B cell (primary cell): Measurements from ENCODE around the gene CTPS1. TPM values are rescaled to one million over a fixed set of nuclear protein-coding genes. Genes with fewer than 3 reads are reported as not detected.

ENCODE experiments used
- ATAC-seq: fragments of 200-7000 bp; cut with Tn5 transposase; one replicate; pipeline ENCODE4 v1.10.0; 2021; ENCODE audit warnings: low read depth, mild to moderate bottlenecking, moderate number of reproducible peaks, moderate library complexity
- CTCF ChIA-PET: fragments of 350-600 bp; sonication (Branson Sonifier 250); formaldehyde crosslinking; loops from one replicate; lab custom pipeline; 2021; ENCODE audit warnings: antibody characterized with exemption, inconsistent platforms; lab: Charles Lee
- POLR2A ChIA-PET: fragments of 350-600 bp; sonication (Branson Sonifier 250); formaldehyde crosslinking; loops from one replicate; lab custom pipeline; 2021; ENCODE audit warnings: antibody characterized with exemption; lab: Charles Lee
- DNase-seq: peaks from one replicate; pipeline ENCODE4 v3.0.0; 2013
- H2AFZ ChIP-seq: 2 replicates; pipeline ENCODE4 v1.6.1; 2012; ENCODE audit warnings: mild to moderate bottlenecking, low read depth, low read length; ENCODE audit not compliant: insufficient read depth, poor library complexity, severe bottlenecking
- H3K27ac ChIP-seq, 2 donors: 1 replicate in 1 of 2; 2 replicates in 1 of 2; pipeline ENCODE4 v1.5.1; 2012 to 2013; ENCODE audit warnings: low read length in 2 of 2, mild to moderate bottlenecking in 2 of 2, moderate library complexity in 1 of 2
- H3K27me3 ChIP-seq, 4 experiments: fragments of 200-600 bp in 1 of 4; sonication (generic) in 1 of 4; replicated peaks in 1 of 4; 1 replicate in 2 of 4; 2 replicates in 2 of 4; pipeline versions ENCODE4 v1.6.1 to v1.7.0; 2013 to 2016; ENCODE audit warnings: low read length in 3 of 4, mild to moderate bottlenecking in 2 of 4, mixed read lengths in 1 of 4, moderate library complexity in 1 of 4; ENCODE audit not compliant: insufficient read depth in 4 of 4, control insufficient read depth in 3 of 4; ENCODE audit errors: control extremely low read depth in 1 of 4
- H3K36me3 ChIP-seq, 2 experiments: replicated peaks in 1 of 2; 1 replicate in 1 of 2; 2 replicates in 1 of 2; pipeline versions ENCODE4 v1.6.1 to v1.7.1; 2013; ENCODE audit warnings: low read length in 1 of 2; ENCODE audit not compliant: insufficient read depth in 2 of 2, control insufficient read depth in 1 of 2; ENCODE audit errors: control extremely low read depth in 1 of 2, extremely low read depth in 1 of 2
- H3K4me1 ChIP-seq, 2 donors: fragments of 200-600 bp in 1 of 2; sonication (generic) in 1 of 2; 1 replicate in 1 of 2; 2 replicates in 1 of 2; pipeline versions ENCODE4 v1.5.1 to v1.6.1; 2013 to 2017; ENCODE audit warnings: low read length in 2 of 2; ENCODE audit not compliant: control insufficient read depth in 2 of 2, insufficient read depth in 2 of 2
- H3K4me2 ChIP-seq: replicated peaks from 2 replicates; pipeline ENCODE3; 2012; ENCODE audit warnings: mild to moderate bottlenecking, low read depth, low read length; ENCODE audit not compliant: poor library complexity, severe bottlenecking
- H3K4me3 ChIP-seq, 5 experiments: fragments of 200-600 bp in 1 of 5; sonication (generic) in 1 of 5; 1 replicate in 3 of 5; 2 replicates in 2 of 5; pipeline versions ENCODE4 v1.5.1 to v1.7.0; 2011 to 2016; ENCODE audit warnings: low read length in 4 of 5, mild to moderate bottlenecking in 4 of 5, low read depth in 2 of 5, control low read depth in 1 of 5, moderate library complexity in 1 of 5; ENCODE audit not compliant: insufficient read depth in 1 of 5; ENCODE audit errors: control extremely low read depth in 1 of 5, extremely low read depth in 1 of 5
- H3K79me2 ChIP-seq: fragments of 200-600 bp; sonication (generic); one replicate; pipeline ENCODE4 v1.6.0; 2016; ENCODE audit warnings: low read length; ENCODE audit not compliant: control insufficient read depth, insufficient read depth
- H3K9ac ChIP-seq: fragments of 200-600 bp; sonication (generic); 2 replicates; pipeline ENCODE4 v1.6.1; 2017; ENCODE audit warnings: mild to moderate bottlenecking, low read length, moderate library complexity
- H3K9me3 ChIP-seq, 3 donors: one replicate each; pipeline versions ENCODE4 v1.6.1 to v1.7.1; 2013; ENCODE audit warnings: low read length in 2 of 3; ENCODE audit not compliant: control insufficient read depth in 2 of 3, insufficient read depth in 1 of 3; ENCODE audit errors: control extremely low read depth in 1 of 3
- H4K20me1 ChIP-seq: 2 replicates; pipeline ENCODE4 v1.6.0; 2012; ENCODE audit warnings: mild to moderate bottlenecking, low read length; ENCODE audit not compliant: insufficient read depth, control insufficient read depth, poor library complexity, severe bottlenecking
- H3K27ac Mint-ChIP-seq: one replicate; pipeline ENCODE4 v1.8.0; 2021; ENCODE audit warnings: mixed read lengths
- H3K27me3 Mint-ChIP-seq: one replicate; pipeline ENCODE4 v1.8.0; 2021; ENCODE audit warnings: mixed read lengths
- H3K4me1 Mint-ChIP-seq: one replicate; pipeline ENCODE4 v1.8.0; 2021; ENCODE audit warnings: mixed read lengths
- H3K4me3 Mint-ChIP-seq: one replicate; pipeline ENCODE4 v1.8.0; 2021; ENCODE audit warnings: mixed read lengths
- H3K9me3 Mint-ChIP-seq: one replicate; pipeline ENCODE4 v1.8.0; 2022; ENCODE audit warnings: mixed read lengths; ENCODE audit not compliant: insufficient read depth
- CTCF ChIP-seq: fragments of 200-600 bp; IDR thresholded peaks from one replicate; pipeline ENCODE4 v1.8.0; 2022; ENCODE audit warnings: antibody characterized with exemption, mild to moderate bottlenecking
- EZH2 ChIP-seq: IDR thresholded peaks from 2 replicates; pipeline ENCODE4 v1.6.1; 2012; ENCODE audit warnings: borderline replicate concordance, low read depth, mild to moderate bottlenecking, moderate library complexity, low read length; ENCODE audit not compliant: insufficient read depth, poor library complexity, severe bottlenecking
- WGBS: methylation state at CpG from one replicate; pipeline ENCODE4 v1.1.5; 2013; ENCODE audit warnings: missing lambda C conversion rate; ENCODE audit not compliant: insufficient coverage; 5-methylcytosine and 5-hydroxymethylcytosine counted together
- intact Hi-C: fragments of 100-400 bp; cut with micrococcal nuclease; formaldehyde crosslinking; loops from one replicate; pipeline ENCODE4 v1.10.0; 2022
- polyA plus RNA-seq: library from polyadenylated mRNA; depleted of rRNA; stranded (reverse); fragments of >200 nt; gene quantifications from 2 replicates; pipeline ENCODE4 v1.2.3, GENCODE V29; 2012
- total RNA-seq, 2 donors: library from RNA; stranded (reverse); fragments of 120-200 nt in 1 of 2; gene quantifications; 1 replicate in 1 of 2; 2 replicates in 1 of 2; pipeline versions ENCODE4 v1.2.3 to v1.2.4, GENCODE V29; 2013 to 2022

CTPS1 gene
- total and polyA plus RNA-seq, 2 donors (not counting 1 experiment from before 2014, with no cell fraction given): 9.2 to 17.9 TPM

GRCh38 chr1:41021526-41022308 is 42.2 kb downstream of the CTPS1 start, which contains the start of gene SLFNL1:
Gene SLFNL1 (minus strand): TSS chr1:41021725. CDS start chr1:41020660, 1,065 bp downstream.
- TF ChIP-seq EZH2 (no peak), CTCF (no peak)
- Mint-ChIP-seq H3K9me3 (no peaks in the 10 kb centered on the region), H3K27ac (no peak within 1 kb of the TSS), H3K4me3 (no peak within 1 kb of the TSS), H3K27me3 (no peaks in the 10 kb centered on the region), H3K4me1 (peaks cover 27% of the 10 kb centered on the region)
- peaks cover 0 to 11% (median 0%) of the 10 kb centered on the region in 3 donors for H3K9me3 ChIP-seq
- intact Hi-C loops: no loop called here
- no peak within 1 kb of the TSS for H3K4me2 ChIP-seq
- ChIA-PET POLR2A (no interaction called here), CTCF (no interaction called here)
- no peaks in the 10 kb centered on the region for H3K27me3 ChIP-seq
- 79% methylated on average over 12 of the region's 12 CpGs for WGBS
- ATAC-seq: no peak
- no peak within 1 kb of the TSS for H3K27ac ChIP-seq
- H2AFZ ChIP-seq: no peak within 1 kb of the TSS
- no peak within 1 kb of the TSS for H3K9ac ChIP-seq
- H4K20me1 ChIP-seq: no peaks in the 10 kb centered on the region
- no peak within 1 kb of the TSS for H3K4me3 ChIP-seq
- DNase-seq: no peak
- H3K4me1 ChIP-seq: peaks cover 16 to 24% of the 10 kb centered on the region in 2 donors
- H3K79me2 ChIP-seq: no peaks in the 10 kb centered on the region
- peaks cover 0 to 1% of the 10 kb centered on the region in 2 experiments for H3K36me3 ChIP-seq

GRCh38 chr1:41022424-41022823 is 42.9 kb downstream of the CTPS1 start:
- H3K9me3 Mint-ChIP-seq: no peaks in the 10 kb centered on the region
- no peak overlapping the region for H3K27ac Mint-ChIP-seq
- Histone ChIP-seq H3K27me3 (no peaks in the 10 kb centered on the region), H3K4me3 (no peak overlapping the region), H3K36me3 (peaks cover 1 to 2% of the 10 kb centered on the region in 2 experiments), H2AFZ (no peak overlapping the region), H4K20me1 (no peaks in the 10 kb centered on the region), H3K4me1 (peaks cover 16 to 32% of the 10 kb centered on the region in 2 donors), H3K27ac (no peak overlapping the region), H3K9me3 (peaks cover 0 to 7% (median 0%) of the 10 kb centered on the region in 3 donors), H3K4me2 (no peak overlapping the region), H3K9ac (no peak overlapping the region), H3K79me2 (no peaks in the 10 kb centered on the region)
- ChIA-PET POLR2A (no interaction called here), CTCF (no interaction called here)
- no peaks in the 10 kb centered on the region for H3K27me3 Mint-ChIP-seq
- DNase-seq (no peak), ATAC-seq (no peak)
- H3K4me1 Mint-ChIP-seq: peaks cover 27% of the 10 kb centered on the region
- intact Hi-C loops: no loop called here
- 95% methylated on average over 9 of the region's 10 CpGs for WGBS
- no peak for TF ChIP-seq EZH2
- TF ChIP-seq CTCF: no peak
- H3K4me3 Mint-ChIP-seq: no peak overlapping the region
